B cell (primary cell): ENCODE data around the gene S100A13.

Experiments used
- EZH2 ChIP-seq: IDR thresholded peaks from 2 replicates; pipeline ENCODE4 v1.6.1; 2012; ENCODE audit warnings: borderline replicate concordance, low read depth, mild to moderate bottlenecking, moderate library complexity, low read length; ENCODE audit not compliant: insufficient read depth, poor library complexity, severe bottlenecking
- TF ChIP-seq, protein P1 (sequence below): fragments of 200-600 bp; IDR thresholded peaks from one replicate; pipeline ENCODE4 v1.8.0; 2022; ENCODE audit warnings: antibody characterized with exemption, mild to moderate bottlenecking

DNA sequence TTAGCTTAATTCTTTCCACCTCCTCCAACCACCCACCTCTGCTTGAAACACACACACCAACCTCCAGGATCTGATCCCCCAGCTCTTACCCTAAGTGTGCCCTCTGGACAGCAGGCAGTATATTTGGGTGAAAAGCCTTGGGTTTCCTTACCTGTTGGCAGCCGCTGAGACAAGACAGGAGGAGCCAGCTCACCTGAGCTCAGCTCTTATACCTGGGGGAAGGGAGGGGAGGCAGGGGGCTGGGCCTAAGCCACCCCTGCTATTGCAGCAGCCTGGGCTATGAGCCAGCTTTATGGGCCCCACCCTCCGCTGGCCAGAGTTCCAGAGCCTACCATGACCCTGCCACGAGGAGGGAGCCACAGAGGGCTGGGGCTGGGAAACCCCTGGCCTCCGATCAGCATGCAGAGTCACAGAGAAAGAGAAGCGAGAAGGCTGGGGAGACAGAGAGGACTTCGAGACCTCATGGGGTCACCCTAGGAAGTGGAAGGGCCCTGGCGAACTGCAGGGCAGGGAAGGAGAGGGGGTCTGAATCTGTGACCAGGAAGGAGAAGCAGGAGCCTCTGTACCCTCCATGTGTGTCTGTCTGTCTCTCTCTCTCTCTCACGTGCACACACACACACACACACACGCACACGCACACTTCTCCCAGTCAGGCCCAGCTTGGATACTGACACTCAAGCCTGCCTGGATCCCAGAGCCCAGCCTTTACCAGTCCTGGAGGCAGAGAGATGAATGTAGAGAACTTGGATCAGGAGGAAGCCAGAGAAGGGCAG lies 11.0 kb downstream of the S100A13 start, which contains the start of gene S100A14:
- TF ChIP-seq, protein P1, sequence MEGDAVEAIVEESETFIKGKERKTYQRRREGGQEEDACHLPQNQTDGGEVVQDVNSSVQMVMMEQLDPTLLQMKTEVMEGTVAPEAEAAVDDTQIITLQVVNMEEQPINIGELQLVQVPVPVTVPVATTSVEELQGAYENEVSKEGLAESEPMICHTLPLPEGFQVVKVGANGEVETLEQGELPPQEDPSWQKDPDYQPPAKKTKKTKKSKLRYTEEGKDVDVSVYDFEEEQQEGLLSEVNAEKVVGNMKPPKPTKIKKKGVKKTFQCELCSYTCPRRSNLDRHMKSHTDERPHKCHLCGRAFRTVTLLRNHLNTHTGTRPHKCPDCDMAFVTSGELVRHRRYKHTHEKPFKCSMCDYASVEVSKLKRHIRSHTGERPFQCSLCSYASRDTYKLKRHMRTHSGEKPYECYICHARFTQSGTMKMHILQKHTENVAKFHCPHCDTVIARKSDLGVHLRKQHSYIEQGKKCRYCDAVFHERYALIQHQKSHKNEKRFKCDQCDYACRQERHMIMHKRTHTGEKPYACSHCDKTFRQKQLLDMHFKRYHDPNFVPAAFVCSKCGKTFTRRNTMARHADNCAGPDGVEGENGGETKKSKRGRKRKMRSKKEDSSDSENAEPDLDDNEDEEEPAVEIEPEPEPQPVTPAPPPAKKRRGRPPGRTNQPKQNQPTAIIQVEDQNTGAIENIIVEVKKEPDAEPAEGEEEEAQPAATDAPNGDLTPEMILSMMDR = no peak
- no peak for TF ChIP-seq EZH2
